Measurements from ENCODE around the gene CDH2.

Gene CDH2

DNA sequence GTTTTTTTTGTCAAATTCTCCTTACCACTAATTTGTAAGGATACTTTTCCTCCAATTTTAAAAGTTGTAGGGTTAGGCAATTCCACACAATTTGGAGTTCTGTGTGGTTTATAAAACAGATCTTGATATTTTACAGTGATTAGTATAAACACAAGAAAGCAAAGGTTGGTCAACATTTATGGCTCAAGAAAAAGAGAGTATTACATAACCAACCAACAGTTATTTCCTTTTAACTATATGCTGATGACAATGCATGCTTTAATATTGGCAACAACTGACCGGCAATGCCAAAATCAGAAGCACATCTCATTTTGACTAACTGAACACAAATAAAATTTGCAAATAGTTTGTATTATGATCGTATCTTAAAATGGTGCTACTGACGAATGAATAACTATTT lies 137.2 kb downstream of the CDH2 start:
- 90% methylated on average over 2 of the region's 3 CpGs for WGBS (ENCODE audit: insufficient coverage)
- H3K4me1 ChIP-seq (ENCODE audit: control extremely low read depth in 1 of 4, control insufficient read depth in 4 of 4, insufficient read depth in 4 of 4, low read length in 3 of 4): no peaks in the 10 kb centered on the region
- ChIA-PET POLR2A (no interaction called here), CTCF (interaction anchor here (0.6 kb wide), 1 partner anchor 166 kb away, joined by 3 read pairs; no protein-coding TSS in a partner anchor)
- no peaks in the 10 kb centered on the region for H3K27me3 ChIP-seq (replicated peaks in 2 of 5; ENCODE audit: control insufficient read depth in 4 of 5, insufficient read depth in 5 of 5, low read length in 4 of 5)
- H3K27ac ChIP-seq (ENCODE audit: insufficient read depth in 1 of 2, low read depth in 1 of 2, low read length in 2 of 2, poor library complexity in 1 of 2, severe bottlenecking in 2 of 2): no peak overlapping the region
- no peak for DNase-seq
- H3K36me3 ChIP-seq (ENCODE audit: control insufficient read depth in 4 of 4, insufficient read depth in 4 of 4, low read length in 3 of 4): no peaks in the 10 kb centered on the region
- H3K9me3 ChIP-seq (ENCODE audit: control extremely low read depth in 1 of 5, control insufficient read depth in 4 of 5, insufficient read depth in 2 of 5, low read depth in 1 of 5, low read length in 4 of 5): no peaks in the 10 kb centered on the region
- no peak overlapping the region for H3K4me3 ChIP-seq (ENCODE audit: control insufficient read depth in 1 of 7, extremely low read depth in 1 of 7, insufficient read depth in 4 of 7, low read depth in 2 of 7, low read length in 6 of 7)

DNA sequence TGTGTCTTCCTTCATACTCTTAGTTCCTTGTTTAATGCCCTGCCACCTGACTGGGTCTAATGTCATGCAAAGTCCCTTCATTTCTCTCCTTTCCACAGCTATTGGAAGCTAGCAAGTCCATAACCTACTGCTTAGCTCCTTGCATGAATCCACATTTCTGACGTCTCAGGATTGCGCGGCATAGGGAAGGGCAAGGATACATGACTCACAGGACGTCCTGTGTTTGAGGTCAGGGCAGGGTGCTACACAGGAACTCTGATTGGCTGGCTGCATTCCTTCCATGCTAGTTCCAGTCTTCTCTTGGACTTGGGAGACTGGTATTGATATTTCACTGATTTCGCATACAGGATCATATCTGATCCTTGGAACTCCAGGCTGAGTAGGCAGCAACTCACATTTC lies 137.9 kb downstream of the CDH2 start:
- WGBS (ENCODE audit: insufficient coverage): 97% methylated on average over 3 of the region's 5 CpGs
- H3K36me3 ChIP-seq (ENCODE audit: control insufficient read depth in 4 of 4, insufficient read depth in 4 of 4, low read length in 3 of 4): no peaks in the 10 kb centered on the region
- DNase-seq: no peak
- no peak overlapping the region for H3K4me3 ChIP-seq (ENCODE audit: control insufficient read depth in 1 of 7, extremely low read depth in 1 of 7, insufficient read depth in 4 of 7, low read depth in 2 of 7, low read length in 6 of 7)
- H3K9me3 ChIP-seq (ENCODE audit: control extremely low read depth in 1 of 5, control insufficient read depth in 4 of 5, insufficient read depth in 2 of 5, low read depth in 1 of 5, low read length in 4 of 5): no peaks in the 10 kb centered on the region
- ChIA-PET POLR2A (no interaction called here), CTCF (interaction anchor here (1.0 kb wide), 1 partner anchor 12 kb away, joined by 3 read pairs; no protein-coding TSS in a partner anchor)
- no peaks in the 10 kb centered on the region for H3K27me3 ChIP-seq (replicated peaks in 2 of 5; ENCODE audit: control insufficient read depth in 4 of 5, insufficient read depth in 5 of 5, low read length in 4 of 5)
- no peak overlapping the region for H3K27ac ChIP-seq (ENCODE audit: insufficient read depth in 1 of 2, low read depth in 1 of 2, low read length in 2 of 2, poor library complexity in 1 of 2, severe bottlenecking in 2 of 2)
- H3K4me1 ChIP-seq (ENCODE audit: control extremely low read depth in 1 of 4, control insufficient read depth in 4 of 4, insufficient read depth in 4 of 4, low read length in 3 of 4): no peaks in the 10 kb centered on the region

DNA sequence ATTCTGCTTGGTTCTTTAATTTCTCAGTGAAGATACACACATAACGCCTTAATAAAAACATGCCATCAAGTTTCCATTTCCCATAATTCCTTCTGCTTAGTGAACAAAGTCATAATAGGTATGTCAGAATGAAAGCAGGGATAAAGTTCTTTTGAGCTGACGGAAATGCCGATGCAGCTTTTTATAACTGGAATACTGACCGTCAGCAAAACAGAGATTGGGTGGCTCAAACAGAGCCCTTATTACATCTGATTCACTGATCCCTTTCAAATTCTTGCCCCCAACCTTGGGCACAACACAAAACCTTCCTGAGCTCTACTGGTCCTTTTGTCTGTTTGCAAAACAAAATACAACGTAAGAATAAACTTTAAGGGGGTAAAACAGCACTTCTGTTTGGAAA lies 140.4 kb downstream of the CDH2 start:
- no peak for DNase-seq
- no peaks in the 10 kb centered on the region for H3K9me3 ChIP-seq (ENCODE audit: control extremely low read depth in 1 of 5, control insufficient read depth in 4 of 5, insufficient read depth in 2 of 5, low read depth in 1 of 5, low read length in 4 of 5)
- no peak overlapping the region for H3K27ac ChIP-seq (ENCODE audit: insufficient read depth in 1 of 2, low read depth in 1 of 2, low read length in 2 of 2, poor library complexity in 1 of 2, severe bottlenecking in 2 of 2)
- H3K27me3 ChIP-seq (replicated peaks in 2 of 5; ENCODE audit: control insufficient read depth in 4 of 5, insufficient read depth in 5 of 5, low read length in 4 of 5): no peaks in the 10 kb centered on the region
- no peak overlapping the region for H3K4me3 ChIP-seq (ENCODE audit: control insufficient read depth in 1 of 7, extremely low read depth in 1 of 7, insufficient read depth in 4 of 7, low read depth in 2 of 7, low read length in 6 of 7)
- CTCF ChIA-PET: no interaction called here
- POLR2A ChIA-PET: no interaction called here
- H3K36me3 ChIP-seq (ENCODE audit: control insufficient read depth in 4 of 4, insufficient read depth in 4 of 4, low read length in 3 of 4): no peaks in the 10 kb centered on the region
- WGBS (ENCODE audit: insufficient coverage): 89% methylated on average over 3 of the region's 5 CpGs
- H3K4me1 ChIP-seq (ENCODE audit: control extremely low read depth in 1 of 4, control insufficient read depth in 4 of 4, insufficient read depth in 4 of 4, low read length in 3 of 4): no peaks in the 10 kb centered on the region

DNA sequence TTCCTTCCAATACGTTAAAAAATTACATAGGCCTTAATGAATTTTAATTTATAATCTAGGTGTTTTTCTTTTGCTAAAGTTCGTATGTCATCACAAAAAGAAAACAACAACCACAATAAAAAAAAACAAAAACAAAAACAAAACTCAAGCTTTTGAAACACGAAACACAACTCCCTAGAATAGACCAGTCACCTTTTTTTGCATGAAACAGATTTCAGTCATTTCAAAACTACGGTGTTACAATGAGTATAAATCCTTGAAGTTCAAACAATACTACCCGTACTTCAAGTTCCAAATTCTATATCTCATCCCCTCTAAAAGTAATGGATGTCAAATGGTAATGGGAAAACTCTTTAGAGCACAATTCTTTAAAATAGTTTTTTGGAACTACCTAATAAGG lies 142.4 kb downstream of the CDH2 start:
- H3K27ac ChIP-seq (ENCODE audit: insufficient read depth in 1 of 2, low read depth in 1 of 2, low read length in 2 of 2, poor library complexity in 1 of 2, severe bottlenecking in 2 of 2): no peak overlapping the region
- ChIA-PET CTCF (no interaction called here), POLR2A (no interaction called here)
- no peaks in the 10 kb centered on the region for H3K9me3 ChIP-seq (ENCODE audit: control extremely low read depth in 1 of 5, control insufficient read depth in 4 of 5, insufficient read depth in 2 of 5, low read depth in 1 of 5, low read length in 4 of 5)
- no peaks in the 10 kb centered on the region for H3K27me3 ChIP-seq (replicated peaks in 2 of 5; ENCODE audit: control insufficient read depth in 4 of 5, insufficient read depth in 5 of 5, low read length in 4 of 5)
- WGBS (ENCODE audit: insufficient coverage): no CpG with 5 or more reads among the region's 5 CpGs
- DNase-seq: no peak
- no peak overlapping the region for H3K4me3 ChIP-seq (ENCODE audit: control insufficient read depth in 1 of 7, extremely low read depth in 1 of 7, insufficient read depth in 4 of 7, low read depth in 2 of 7, low read length in 6 of 7)
- no peaks in the 10 kb centered on the region for H3K4me1 ChIP-seq (ENCODE audit: control extremely low read depth in 1 of 4, control insufficient read depth in 4 of 4, insufficient read depth in 4 of 4, low read length in 3 of 4)
- no peaks in the 10 kb centered on the region for H3K36me3 ChIP-seq (ENCODE audit: control insufficient read depth in 4 of 4, insufficient read depth in 4 of 4, low read length in 3 of 4)

DNA sequence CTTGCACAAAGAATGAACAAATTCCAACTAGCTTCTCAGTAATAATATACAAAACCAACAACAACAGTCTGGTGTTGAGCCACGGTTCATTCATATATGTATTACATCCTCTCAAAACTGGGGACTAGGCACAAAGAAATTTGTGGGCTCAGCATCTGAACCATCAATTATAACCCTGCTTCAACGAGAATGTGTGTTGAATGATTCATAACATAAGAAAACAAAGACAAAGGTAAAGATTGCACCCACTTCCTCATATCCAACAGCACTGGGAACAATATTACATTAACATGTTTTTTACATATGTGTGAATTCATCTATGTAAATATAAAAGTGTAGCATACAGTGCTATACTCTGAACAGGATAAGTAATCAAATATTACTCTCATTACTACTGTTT lies 144.8 kb downstream of the CDH2 start:
- Histone ChIP-seq H3K4me3 (ENCODE audit: control insufficient read depth in 1 of 7, extremely low read depth in 1 of 7, insufficient read depth in 4 of 7, low read depth in 2 of 7, low read length in 6 of 7) (no peak overlapping the region), H3K27ac (ENCODE audit: insufficient read depth in 1 of 2, low read depth in 1 of 2, low read length in 2 of 2, poor library complexity in 1 of 2, severe bottlenecking in 2 of 2) (no peak overlapping the region), H3K4me1 (ENCODE audit: control extremely low read depth in 1 of 4, control insufficient read depth in 4 of 4, insufficient read depth in 4 of 4, low read length in 3 of 4) (no peaks in the 10 kb centered on the region), H3K27me3 (replicated peaks in 2 of 5; ENCODE audit: control insufficient read depth in 4 of 5, insufficient read depth in 5 of 5, low read length in 4 of 5) (no peaks in the 10 kb centered on the region), H3K9me3 (ENCODE audit: control extremely low read depth in 1 of 5, control insufficient read depth in 4 of 5, insufficient read depth in 2 of 5, low read depth in 1 of 5, low read length in 4 of 5) (no peaks in the 10 kb centered on the region), H3K36me3 (ENCODE audit: control insufficient read depth in 4 of 4, insufficient read depth in 4 of 4, low read length in 3 of 4) (no peaks in the 10 kb centered on the region)
- 83% methylated on average over 1 of the region's 2 CpGs for WGBS (ENCODE audit: insufficient coverage)
- DNase-seq: no peak
- ChIA-PET POLR2A (interaction anchor here (0.5 kb wide), 1 partner anchor 139 kb away, joined by 3 read pairs; no protein-coding TSS in a partner anchor), CTCF (interaction anchor here (1.1 kb wide), 1 partner anchor 18 kb away, joined by 3 read pairs; no protein-coding TSS in a partner anchor)

DNA sequence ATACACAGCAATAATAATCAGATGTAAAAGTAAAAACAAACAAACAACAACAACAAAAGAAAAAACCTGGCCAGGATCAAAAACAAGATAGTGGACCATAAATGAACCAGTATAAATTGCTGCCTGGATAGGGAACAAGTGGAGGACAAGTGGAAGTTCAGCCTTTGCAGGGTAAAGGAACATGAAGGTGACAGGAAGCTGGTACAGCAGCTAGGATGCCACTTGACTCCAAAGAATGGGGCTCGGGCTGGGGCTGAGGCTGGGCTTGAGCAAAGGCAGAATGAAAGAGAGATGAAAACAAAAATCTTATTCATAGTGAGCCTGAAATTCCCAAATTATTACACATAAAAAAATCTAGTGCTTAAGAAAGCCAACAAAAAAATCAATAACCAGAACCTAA lies 146.5 kb downstream of the CDH2 start:
- Histone ChIP-seq H3K9me3 (ENCODE audit: control extremely low read depth in 1 of 5, control insufficient read depth in 4 of 5, insufficient read depth in 2 of 5, low read depth in 1 of 5, low read length in 4 of 5) (no peaks in the 10 kb centered on the region), H3K36me3 (ENCODE audit: control insufficient read depth in 4 of 4, insufficient read depth in 4 of 4, low read length in 3 of 4) (no peaks in the 10 kb centered on the region), H3K4me1 (ENCODE audit: control extremely low read depth in 1 of 4, control insufficient read depth in 4 of 4, insufficient read depth in 4 of 4, low read length in 3 of 4) (no peaks in the 10 kb centered on the region), H3K27me3 (replicated peaks in 2 of 5; ENCODE audit: control insufficient read depth in 4 of 5, insufficient read depth in 5 of 5, low read length in 4 of 5) (no peaks in the 10 kb centered on the region), H3K27ac (ENCODE audit: insufficient read depth in 1 of 2, low read depth in 1 of 2, low read length in 2 of 2, poor library complexity in 1 of 2, severe bottlenecking in 2 of 2) (no peak overlapping the region), H3K4me3 (ENCODE audit: control insufficient read depth in 1 of 7, extremely low read depth in 1 of 7, insufficient read depth in 4 of 7, low read depth in 2 of 7, low read length in 6 of 7) (no peak overlapping the region)
- WGBS (ENCODE audit: insufficient coverage): no CpG with 5 or more reads among the region's 1 CpG
- no peak for DNase-seq
- ChIA-PET POLR2A (no interaction called here), CTCF (interaction anchor here (0.6 kb wide), 1 partner anchor 449 kb away, joined by 3 read pairs; no protein-coding TSS in a partner anchor)

DNA sequence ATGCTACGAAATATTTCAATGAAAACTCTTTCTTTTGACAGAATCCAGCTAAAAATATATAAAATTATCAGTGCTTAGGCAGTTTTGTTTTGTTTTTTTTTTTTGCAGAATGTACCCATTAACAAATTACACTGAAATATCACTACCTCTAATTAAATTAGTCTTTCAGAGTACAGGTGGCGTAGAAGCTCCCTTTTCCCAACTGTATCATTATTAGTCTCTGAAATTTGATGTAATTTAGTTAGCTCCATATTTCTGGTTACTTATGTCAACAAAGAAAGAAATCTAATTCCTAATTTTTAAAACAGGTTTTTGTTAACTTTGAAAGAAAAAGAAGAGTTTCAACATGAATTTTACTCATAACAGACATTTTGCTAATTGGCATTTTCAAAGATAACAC lies 149.2 kb downstream of the CDH2 start:
- no peaks in the 10 kb centered on the region for H3K36me3 ChIP-seq (ENCODE audit: control insufficient read depth in 4 of 4, insufficient read depth in 4 of 4, low read length in 3 of 4)
- H3K4me3 ChIP-seq (ENCODE audit: control insufficient read depth in 1 of 7, extremely low read depth in 1 of 7, insufficient read depth in 4 of 7, low read depth in 2 of 7, low read length in 6 of 7): no peak overlapping the region
- H3K9me3 ChIP-seq (ENCODE audit: control extremely low read depth in 1 of 5, control insufficient read depth in 4 of 5, insufficient read depth in 2 of 5, low read depth in 1 of 5, low read length in 4 of 5): no peaks in the 10 kb centered on the region
- CTCF ChIA-PET: interaction anchor here (0.9 to 1.6 kb wide), 3 partner anchors 11 to 606 kb away, joined by 3 read pairs; no protein-coding TSS in a partner anchor
- no peak for DNase-seq
- POLR2A ChIA-PET: interaction anchor here (0.6 to 0.7 kb wide), 2 partner anchors 13 to 173 kb away, joined by 3 to 4 read pairs; no protein-coding TSS in a partner anchor
- H3K4me1 ChIP-seq (ENCODE audit: control extremely low read depth in 1 of 4, control insufficient read depth in 4 of 4, insufficient read depth in 4 of 4, low read length in 3 of 4): no peaks in the 10 kb centered on the region
- WGBS (ENCODE audit: insufficient coverage): no CpG with 5 or more reads among the region's 2 CpGs
- H3K27ac ChIP-seq (ENCODE audit: insufficient read depth in 1 of 2, low read depth in 1 of 2, low read length in 2 of 2, poor library complexity in 1 of 2, severe bottlenecking in 2 of 2): no peak overlapping the region
- H3K27me3 ChIP-seq (replicated peaks in 2 of 5; ENCODE audit: control insufficient read depth in 4 of 5, insufficient read depth in 5 of 5, low read length in 4 of 5): no peaks in the 10 kb centered on the region

Measured in common myeloid progenitor, CD34-positive (primary cell).